SH-SY5Y (cell line): Measurements from ENCODE around the gene WFDC5.

Experiments used
- GATA2 ChIP-seq: IDR thresholded peaks from 2 replicates; pipeline ENCODE4 v1.6.1; 2011; ENCODE audit warnings: mild to moderate bottlenecking, low read depth, low read length
- GATA3 ChIP-seq: IDR thresholded peaks from 2 replicates; pipeline ENCODE4 v1.6.1; 2011; ENCODE audit warnings: low read depth, mild to moderate bottlenecking, low read length, moderate library complexity

GRCh38 chr20:45064812-45065211, 50.2 kb downstream of the WFDC5 start:
- TF ChIP-seq GATA2 = no peak
- TF ChIP-seq GATA3 = no peak
